Gastrocnemius medialis (tissue), 4 donors: Measurements from ENCODE around the gene LMAN1. TPM values are rescaled to one million over a fixed set of nuclear protein-coding genes. Genes with fewer than 3 reads are reported as not detected.

ENCODE experiments used
- ATAC-seq, 2 donors: fragments of 150-250 bp; one replicate each; pipeline ENCODE4 v1.9.1; 2016
- DNase-seq, 2 donors: peaks; one replicate each; pipeline ENCODE4 v3.0.0-alpha.2; 2019
- H3K27ac ChIP-seq, 4 donors: fragments of 200-600 bp; sonication (generic); 1 replicate in 1 of 4; 2 replicates in 3 of 4; pipeline ENCODE4 v1.5.1; 2016 to 2018; ENCODE audit warnings: mild to moderate bottlenecking in 2 of 4, moderate library complexity in 1 of 4
- H3K27me3 ChIP-seq, 3 donors: fragments of 200-600 bp; sonication (generic) in 2 of 3; 1 replicate in 1 of 3; 2 replicates in 2 of 3; pipeline versions ENCODE4 v1.5.1 to v1.6.0; 2016 to 2019; ENCODE audit warnings: mild to moderate bottlenecking in 1 of 3, moderate library complexity in 1 of 3
- H3K36me3 ChIP-seq, 2 donors: fragments of 200-600 bp; sonication (generic) in 1 of 2; one replicate each; pipeline ENCODE4 v1.5.1; 2017 to 2018
- H3K4me1 ChIP-seq, 2 donors: fragments of 200-600 bp; sonication (generic) in 1 of 2; one replicate each; pipeline ENCODE4 v1.5.1; 2016 to 2017; ENCODE audit warnings: mild to moderate bottlenecking in 2 of 2
- H3K4me3 ChIP-seq, 4 donors: fragments of 200-600 bp; sonication (generic) in 3 of 4; 1 replicate in 1 of 4; 2 replicates in 3 of 4; pipeline ENCODE4 v1.5.1; 2016 to 2019; ENCODE audit warnings: mild to moderate bottlenecking in 2 of 4
- H3K9me3 ChIP-seq, 3 donors: fragments of 200-600 bp; sonication (generic) in 2 of 3; 1 replicate in 1 of 3; 2 replicates in 2 of 3; pipeline ENCODE4 v1.5.1; 2016 to 2019
- CTCF ChIP-seq, 5 experiments: fragments of 450-650 bp in 3 of 5; fragments of 200-600 bp in 2 of 5; sonication (generic) in 2 of 5; IDR thresholded peaks in 4 of 5; conservative IDR thresholded peaks in 1 of 5; 1 replicate in 4 of 5; 2 replicates in 1 of 5; pipeline ENCODE4 v1.5.1; 2016 to 2019; ENCODE audit warnings: antibody characterized with exemption in 5 of 5, mild to moderate bottlenecking in 3 of 5, moderate library complexity in 3 of 5
- POLR2A ChIP-seq, 2 donors: fragments of 450-650 bp; IDR thresholded peaks; one replicate each; pipeline ENCODE4 v1.6.1; 2017; ENCODE audit warnings: antibody characterized with exemption in 2 of 2, mild to moderate bottlenecking in 2 of 2, moderate library complexity in 2 of 2
- in situ Hi-C, 4 donors: fragments of 200-750 bp; cut with MboI; loops; one replicate each; pipeline versions ENCODE4 v1.15.0 to v1.8.0; 2017; ENCODE audit warnings: low sequenced_read_pairs in 4 of 4
- intact Hi-C: fragments of 100-400 bp; cut with DNase I; formaldehyde crosslinking; loops from one replicate; pipeline ENCODE4 v1.15.1; 2023; ENCODE audit warnings: low total_unique reads
- total RNA-seq, 4 donors: library from RNA; depleted of rRNA; stranded (reverse); fragments of >200 nt; gene quantifications; one replicate each; pipeline versions ENCODE4 v1.1.0 to v1.2.3, GENCODE V29; 2016

Gene LMAN1
- total RNA-seq, 4 donors from 2014 or later, result 48.6 to 74.8 (median 59.2) TPM

GRCh38 chr18:59353079-59353680 is 5.9 kb downstream of the LMAN1 start:
- intact Hi-C loops, result no loop called here
- no peaks in the 10 kb centered on the region for H3K27me3 ChIP-seq
- H3K4me3 ChIP-seq, result no peak overlapping the region
- H3K36me3 ChIP-seq, result peaks cover 0 to 65% of the 10 kb centered on the region in 2 donors
- in situ Hi-C loops, result no loop called here
- DNase-seq, result no peak
- no peak overlapping the region for H3K27ac ChIP-seq
- no peaks in the 10 kb centered on the region for H3K9me3 ChIP-seq
- TF ChIP-seq CTCF (IDR thresholded peaks at IDR 0.05 in 4 of 5, conservative IDR thresholded peaks at IDR 0.05 in 1 of 5), result no peak
- no peak for TF ChIP-seq POLR2A (IDR thresholded peaks at IDR 0.05)
- ATAC-seq, result no peak
- peaks cover 6 to 12% of the 10 kb centered on the region in 2 donors for H3K4me1 ChIP-seq

GRCh38 chr18:59352250-59352855 is 6.7 kb downstream of the LMAN1 start:
- Histone ChIP-seq H3K36me3 (peaks cover 0 to 73% of the 10 kb centered on the region in 2 donors), H3K4me1 (peaks cover 3 to 5% of the 10 kb centered on the region in 2 donors), H3K9me3 (no peaks in the 10 kb centered on the region), H3K27me3 (no peaks in the 10 kb centered on the region), H3K27ac (no peak overlapping the region), H3K4me3 (no peak overlapping the region)
- TF ChIP-seq POLR2A (IDR thresholded peaks at IDR 0.05) (no peak), CTCF (IDR thresholded peaks at IDR 0.05 in 4 of 5, conservative IDR thresholded peaks at IDR 0.05 in 1 of 5) (no peak)
- intact Hi-C loops, result no loop called here
- in situ Hi-C loops, result no loop called here
- DNase-seq (no peak), ATAC-seq (no peak)

GRCh38 chr18:59345556-59345955 is 13.5 kb downstream of the LMAN1 start:
- ATAC-seq (no peak), DNase-seq (no peak)
- TF ChIP-seq POLR2A (IDR thresholded peaks at IDR 0.05) (no peak), CTCF (IDR thresholded peaks at IDR 0.05 in 4 of 5, conservative IDR thresholded peaks at IDR 0.05 in 1 of 5) (no peak)
- Histone ChIP-seq H3K4me3 (no peak overlapping the region), H3K27ac (no peak overlapping the region), H3K4me1 (no peaks in the 10 kb centered on the region), H3K36me3 (peaks cover 0 to 72% of the 10 kb centered on the region in 2 donors), H3K27me3 (no peaks in the 10 kb centered on the region), H3K9me3 (no peaks in the 10 kb centered on the region)
- intact Hi-C loops, result no loop called here
- in situ Hi-C loops, result no loop called here

GRCh38 chr18:59344996-59345395 is 14.1 kb downstream of the LMAN1 start:
- Histone ChIP-seq H3K4me1 (no peaks in the 10 kb centered on the region), H3K4me3 (no peak overlapping the region), H3K36me3 (peaks cover 0 to 73% of the 10 kb centered on the region in 2 donors), H3K27me3 (no peaks in the 10 kb centered on the region), H3K9me3 (no peaks in the 10 kb centered on the region), H3K27ac (no peak overlapping the region)
- intact Hi-C loops, result no loop called here
- no peak for ATAC-seq
- no peak for DNase-seq
- no peak for TF ChIP-seq POLR2A (IDR thresholded peaks at IDR 0.05)
- no peak for TF ChIP-seq CTCF (IDR thresholded peaks at IDR 0.05 in 4 of 5, conservative IDR thresholded peaks at IDR 0.05 in 1 of 5)
- in situ Hi-C loops, result no loop called here
